Central memory CD4-positive, alpha-beta T cell (primary cell): ENCODE measurements around the gene BAG5.
"Not testable (repeated sequence)": the region's sequence is repeated elsewhere in the genome, so short reads cannot be mapped to it uniquely, and the experiment has no call there.

ENCODE experiments used
- DNase-seq: peaks from one replicate; pipeline ENCODE4 v3.0.0; 2022
- total RNA-seq, 3 experiments: gene quantifications; one replicate each; lab custom pipeline; 2026; lab: John Stamatoyannopoulos, UW

The BAG5 gene, protein sequence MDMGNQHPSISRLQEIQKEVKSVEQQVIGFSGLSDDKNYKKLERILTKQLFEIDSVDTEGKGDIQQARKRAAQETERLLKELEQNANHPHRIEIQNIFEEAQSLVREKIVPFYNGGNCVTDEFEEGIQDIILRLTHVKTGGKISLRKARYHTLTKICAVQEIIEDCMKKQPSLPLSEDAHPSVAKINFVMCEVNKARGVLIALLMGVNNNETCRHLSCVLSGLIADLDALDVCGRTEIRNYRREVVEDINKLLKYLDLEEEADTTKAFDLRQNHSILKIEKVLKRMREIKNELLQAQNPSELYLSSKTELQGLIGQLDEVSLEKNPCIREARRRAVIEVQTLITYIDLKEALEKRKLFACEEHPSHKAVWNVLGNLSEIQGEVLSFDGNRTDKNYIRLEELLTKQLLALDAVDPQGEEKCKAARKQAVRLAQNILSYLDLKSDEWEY
- 66.9 to 114 (median 108) reads per million in 3 experiments for total RNA-seq

- DNase-seq, result peak; percentile 86
Measured at GRCh38 chr14:103562429-103563225, at the start of gene BAG5, which contains the start of gene COA8. BAG5 (minus strand) TSS chr14:103562657; CDS start chr14:103561164, 1,493 bp downstream. COA8 (plus strand) TSS chr14:103562960; CDS start chr14:103563002, 42 bp downstream.

- DNase-seq, result no peak
Measured at GRCh38 chr14:103611215-103611614, 48.8 kb upstream of the BAG5 start.

GRCh38 chr14:103609081-103609480 lies 46.6 kb upstream of the BAG5 start:
- not testable (repeated sequence) for DNase-seq

DNA sequence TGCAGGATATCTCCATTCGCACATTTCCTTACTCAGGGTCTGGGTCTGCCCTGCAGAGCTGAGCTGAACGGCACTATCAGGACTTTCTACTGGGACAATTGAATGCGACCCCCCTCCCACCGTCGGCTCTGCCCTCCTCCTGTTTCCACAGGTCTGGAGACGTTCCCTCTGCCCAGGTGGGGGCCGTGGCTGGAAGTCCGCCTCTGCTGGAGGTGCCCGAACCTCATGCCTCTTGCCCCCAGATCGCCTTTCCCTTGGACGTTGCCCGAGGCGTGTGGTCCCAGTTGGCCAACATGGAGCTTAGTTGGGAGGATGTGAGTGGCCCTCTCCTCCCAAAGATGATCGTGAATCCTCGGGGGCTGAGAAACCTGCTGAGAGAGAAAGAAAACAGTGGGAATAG lies 45.4 kb upstream of the BAG5 start:
- DNase-seq, result no peak

- peak; percentile 62 for DNase-seq
Measured at GRCh38 chr14:103606963-103607668, 44.7 kb upstream of the BAG5 start.

DNA sequence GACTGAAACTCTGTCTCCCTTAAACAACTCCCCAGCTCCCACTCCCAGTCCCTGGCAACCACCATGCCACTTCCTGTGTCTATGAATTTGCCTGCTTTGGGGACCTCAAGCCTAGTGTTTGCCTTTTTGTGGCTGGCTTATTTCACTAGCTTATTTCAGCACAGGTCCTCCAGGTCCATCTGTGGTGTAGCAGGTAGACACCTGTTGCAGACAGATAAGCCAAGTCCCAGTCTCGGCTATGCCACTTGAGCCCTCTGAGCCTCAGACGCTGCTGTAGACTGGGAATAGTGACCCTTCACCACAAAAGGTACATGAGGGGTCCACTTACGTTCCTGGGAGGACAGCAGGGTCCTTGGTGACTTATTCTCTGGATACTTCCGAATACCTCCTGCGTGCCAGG lies 42.2 kb upstream of the BAG5 start:
- DNase-seq, result no peak

- no peak for DNase-seq
Measured at GRCh38 chr14:103600503-103600902, 38.0 kb upstream of the BAG5 start.

DNA sequence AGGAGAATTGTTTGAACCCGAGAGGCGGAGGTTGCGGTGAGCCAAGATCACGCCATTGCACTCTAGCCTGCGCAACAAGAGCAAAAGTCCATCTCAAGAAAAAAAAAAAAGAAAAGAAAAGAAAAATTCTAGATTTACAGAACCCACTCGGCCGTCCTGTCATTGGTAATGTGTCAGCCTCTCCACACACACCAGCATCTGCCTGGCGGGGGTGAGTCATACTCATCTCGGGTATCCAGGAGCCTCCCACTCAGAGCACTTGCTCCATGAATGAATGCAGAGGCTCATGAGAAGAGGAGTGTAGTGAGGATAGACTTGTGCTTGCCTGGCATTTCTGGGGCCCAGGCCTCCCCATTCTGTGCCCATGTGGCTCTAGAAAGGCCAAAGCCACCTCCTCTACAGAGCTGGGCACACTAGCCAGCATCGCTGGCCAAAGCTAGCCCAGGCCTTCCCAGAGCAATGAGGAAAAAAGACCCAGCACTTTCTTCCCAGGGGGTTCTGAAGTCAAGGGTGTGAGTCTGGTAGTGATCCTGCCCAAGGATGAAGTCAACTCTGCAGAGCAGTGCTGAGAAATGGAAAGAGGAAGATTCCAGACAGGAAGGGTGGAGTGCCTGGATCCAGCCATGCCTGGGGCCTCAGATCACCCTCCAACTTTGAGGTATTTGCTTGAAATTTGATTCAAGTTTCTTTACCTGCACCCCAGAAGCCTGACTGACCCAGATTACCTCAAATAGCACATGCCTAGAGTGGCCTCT lies 35.3 kb upstream of the BAG5 start:
- DNase-seq, result no peak

DNA sequence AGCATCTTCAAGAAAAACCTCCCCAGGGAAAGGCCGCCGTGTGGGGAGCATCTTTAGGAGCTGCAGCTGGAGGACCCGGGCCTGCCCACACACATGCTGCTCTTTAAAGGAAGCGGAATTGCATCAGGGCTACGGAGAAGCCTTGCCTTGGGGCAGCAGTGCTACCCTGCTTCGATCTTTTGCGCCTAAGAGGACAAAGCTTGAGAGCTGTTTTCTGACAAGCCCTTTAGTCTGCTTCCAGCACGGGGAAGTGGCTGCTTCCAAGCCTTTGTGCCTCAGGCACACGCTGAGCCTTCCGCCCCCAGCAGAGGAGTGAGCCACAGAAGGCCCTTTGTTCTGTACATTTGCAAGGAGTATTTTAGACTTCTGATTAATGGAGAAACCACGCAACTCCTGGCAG lies 31.8 kb upstream of the BAG5 start:
- DNase-seq, result no peak

- no peak for DNase-seq
Measured at GRCh38 chr14:103593577-103593976, 31.1 kb upstream of the BAG5 start.

DNA sequence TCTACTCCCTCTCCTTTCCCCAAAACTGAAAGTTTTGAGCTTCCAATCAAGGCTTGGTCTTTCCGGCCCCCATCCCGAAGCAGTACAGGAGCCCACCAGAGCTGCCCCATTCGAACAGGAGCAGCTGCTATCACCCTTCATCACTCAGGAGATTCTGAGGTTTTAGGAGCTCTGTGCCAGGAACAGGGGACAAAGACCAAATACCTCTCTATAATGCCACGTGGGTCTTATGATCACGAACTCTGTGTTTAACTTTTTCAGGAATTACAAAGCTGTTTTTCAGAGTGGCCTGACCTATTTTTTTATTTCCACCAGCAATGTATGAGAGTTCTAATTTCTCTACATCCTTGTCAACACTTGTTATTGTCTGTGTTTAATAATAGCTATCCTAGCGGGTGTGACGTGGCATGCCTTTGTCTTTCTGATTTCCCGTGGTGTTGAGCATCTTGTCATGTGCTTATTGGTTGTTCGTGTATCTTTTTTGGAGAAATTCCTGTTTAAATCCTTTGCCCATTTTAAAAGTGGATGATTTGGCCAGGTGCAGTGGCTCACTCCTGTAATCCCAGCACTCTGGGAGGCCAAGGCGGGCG lies 22.0 kb upstream of the BAG5 start:
- no peak for DNase-seq

- no peak for DNase-seq
Measured at GRCh38 chr14:103581954-103582703, 19.7 kb upstream of the BAG5 start.

GRCh38 chr14:103581206-103581605 lies 18.7 kb upstream of the BAG5 start:
- no peak for DNase-seq

- no peak for DNase-seq
Measured at GRCh38 chr14:103578401-103579075, 16.1 kb upstream of the BAG5 start.

GRCh38 chr14:103576371-103577024 lies 14.0 kb upstream of the BAG5 start:
- no peak for DNase-seq

DNA sequence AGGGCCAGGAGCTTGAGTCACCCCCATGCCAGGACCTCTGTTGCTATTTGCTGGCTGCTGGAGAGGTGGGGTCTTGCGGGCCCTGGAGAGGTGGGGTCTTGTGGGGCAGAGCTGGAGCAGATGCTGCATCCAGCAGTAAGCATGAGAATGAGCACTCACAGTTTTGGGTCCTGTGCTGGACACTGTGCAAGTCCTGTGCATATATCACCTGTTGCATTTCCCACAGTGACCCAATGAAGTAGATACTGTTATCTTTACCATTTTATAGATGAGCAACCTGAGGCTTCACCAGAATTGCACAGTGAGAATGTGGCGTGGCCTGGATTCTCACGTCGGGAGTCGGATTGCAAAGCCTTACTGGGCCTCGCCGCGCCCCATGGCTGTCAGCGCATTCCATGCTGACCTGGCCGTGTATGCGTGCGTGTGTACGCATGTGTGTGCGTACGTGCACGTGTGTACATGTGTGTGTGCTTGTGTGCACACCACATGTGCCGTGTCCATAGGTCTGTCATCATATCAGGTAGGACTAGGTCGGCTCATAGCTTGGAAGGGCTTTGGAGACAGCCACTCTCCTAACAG lies 12.3 kb upstream of the BAG5 start:
- DNase-seq, result no peak

DNA sequence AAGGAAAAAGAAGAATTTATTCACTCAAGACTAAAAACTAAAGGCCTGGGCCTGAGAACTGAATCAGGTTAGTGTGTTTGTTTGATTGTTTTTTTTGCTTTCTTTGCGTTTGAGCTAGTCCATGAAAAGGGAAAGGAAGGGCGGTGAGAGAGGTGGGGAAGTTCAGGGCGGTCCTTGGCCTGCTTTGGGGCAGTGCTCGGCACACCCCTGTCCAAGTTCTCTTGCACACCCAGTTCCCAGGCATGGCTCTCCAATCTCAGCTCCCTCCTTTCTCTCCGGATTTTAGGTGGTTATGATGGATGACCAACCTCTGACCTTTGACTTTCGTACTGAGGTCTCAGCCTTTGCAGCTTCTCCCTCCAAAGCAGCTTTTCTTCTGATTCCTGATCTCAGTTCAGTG lies 11.6 kb upstream of the BAG5 start:
- DNase-seq, result no peak

GRCh38 chr14:103569408-103569807 lies 7.0 kb upstream of the BAG5 start:
- DNase-seq, result no peak

- no peak for DNase-seq
Measured at GRCh38 chr14:103568952-103569351, 6.5 kb upstream of the BAG5 start.
